Natural killer cell treated with Interleukin-12 subunit alpha and Interleukin-12 subunit beta and Interleukin-15 and Interleukin-18, amount 100 ng/mL, for 72 hours (primary cell): ENCODE results near the gene ATMIN. TPM values are rescaled to one million over a fixed set of nuclear protein-coding genes. Genes with fewer than 3 reads are reported as not detected.

Experiments
- ATAC-seq, 2 donors: fragments of 150-1000 bp; cut with Tn5 transposase in 1 of 2; sonication (Bioruptor Pico), chemical (Tn5 transposase) in 1 of 2; 2 replicates each; pipeline ENCODE4 v1.10.0; 2021
- DNase-seq: peaks from one replicate; pipeline ENCODE4 v3.0.0; 2022; ENCODE audit warnings: low spot score
- H3K27ac Mint-ChIP-seq, 2 donors: 1 replicate in 1 of 2; 2 replicates in 1 of 2; pipeline ENCODE4 v1.8.0; 2022; ENCODE audit warnings: mixed read lengths in 2 of 2, mild to moderate bottlenecking in 1 of 2, moderate library complexity in 1 of 2
- H3K27me3 Mint-ChIP-seq, 2 donors: 1 replicate in 1 of 2; 2 replicates in 1 of 2; pipeline ENCODE4 v1.8.0; 2022; ENCODE audit warnings: mixed read lengths in 2 of 2
- H3K36me3 Mint-ChIP-seq: one replicate; pipeline ENCODE4 v1.8.0; 2022; ENCODE audit warnings: mixed read lengths
- H3K4me1 Mint-ChIP-seq, 2 donors: 1 replicate in 1 of 2; 2 replicates in 1 of 2; pipeline ENCODE4 v1.8.0; 2022; ENCODE audit warnings: low read depth in 2 of 2, mixed read lengths in 2 of 2, mild to moderate bottlenecking in 1 of 2
- H3K4me3 Mint-ChIP-seq: one replicate; pipeline ENCODE4 v1.8.0; 2022; ENCODE audit warnings: mixed read lengths
- H3K9me3 Mint-ChIP-seq: 2 replicates; pipeline ENCODE4 v1.8.0; 2022; ENCODE audit warnings: mixed read lengths
- total RNA-seq, 2 donors: library from RNA; stranded (reverse); gene quantifications; one replicate each; pipeline ENCODE4 v1.2.3, GENCODE V29; 2022

Gene ATMIN
- total RNA-seq, 2 donors from 2014 or later = 24.5 to 29.1 TPM

DNA sequence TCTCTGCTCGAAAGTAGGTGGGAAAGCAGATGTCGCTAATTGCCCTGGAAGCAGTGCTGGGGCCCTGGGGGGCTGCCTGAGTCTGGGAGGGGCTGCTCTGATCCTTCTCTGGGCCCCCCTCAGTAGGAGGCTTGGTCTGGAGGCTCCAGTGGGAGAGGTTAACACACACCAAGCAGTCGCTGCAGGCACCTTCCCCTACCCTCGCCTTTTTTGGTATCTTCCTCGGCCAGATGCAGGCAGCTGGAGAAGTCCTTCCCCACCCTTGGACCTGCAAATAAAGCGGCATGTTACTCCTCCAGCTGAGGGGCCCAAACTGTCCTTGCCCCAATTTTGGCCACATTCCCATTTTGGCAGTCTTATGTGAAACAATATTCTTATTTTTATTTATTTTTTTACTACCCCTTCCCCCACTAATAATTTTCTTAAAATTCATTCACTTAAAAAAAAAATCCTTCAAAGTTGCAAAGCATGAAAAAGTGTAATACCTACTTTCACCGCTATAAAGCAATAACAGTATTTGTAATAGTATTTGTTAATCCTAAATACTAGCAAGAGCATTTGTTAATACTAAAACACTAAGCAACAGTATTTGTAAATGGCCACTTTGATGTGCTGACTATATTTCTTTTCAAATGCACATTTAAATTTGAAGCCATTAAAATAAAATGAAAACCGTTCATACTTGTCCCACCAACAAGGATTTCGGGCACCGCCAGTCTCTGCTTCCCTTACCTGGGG lies 26.4 kb downstream of the ATMIN start:
- no peaks in the 10 kb centered on the region for H3K36me3 Mint-ChIP-seq
- H3K9me3 Mint-ChIP-seq = no peaks in the 10 kb centered on the region
- H3K4me3 Mint-ChIP-seq = no peak overlapping the region

DNA sequence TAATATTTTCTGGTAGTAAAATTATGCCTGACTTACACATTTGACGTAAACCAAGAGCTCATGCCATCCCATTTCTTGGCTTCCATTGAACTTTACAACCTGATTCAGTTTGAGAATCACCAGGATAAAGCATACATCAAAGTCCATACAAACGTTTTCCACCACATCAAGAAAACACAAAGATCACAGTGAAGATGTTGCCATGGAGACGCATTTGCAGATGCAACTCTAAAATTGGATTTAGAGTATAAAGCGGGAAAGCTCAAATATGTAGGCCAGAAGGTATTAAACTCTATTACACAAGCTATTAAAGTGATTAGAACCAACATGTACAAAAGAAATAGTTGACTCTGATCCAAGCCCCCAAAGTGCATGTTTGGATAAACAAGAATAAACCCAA lies 31.0 kb downstream of the ATMIN start:
- Mint-ChIP-seq H3K4me3 (no peak overlapping the region), H3K36me3 (no peaks in the 10 kb centered on the region), H3K4me1 (no peaks in the 10 kb centered on the region), H3K9me3 (no peaks in the 10 kb centered on the region), H3K27ac (no peak overlapping the region), H3K27me3 (no peaks in the 10 kb centered on the region)
- no peak for ATAC-seq
- no peak for DNase-seq

More for the DNA sequence above, 26.4 kb downstream of the ATMIN start:
- Mint-ChIP-seq H3K27me3 (no peaks in the 10 kb centered on the region), H3K27ac (no peak overlapping the region), H3K4me1 (no peaks in the 10 kb centered on the region)
- no peak for DNase-seq
- no peak for ATAC-seq

DNA sequence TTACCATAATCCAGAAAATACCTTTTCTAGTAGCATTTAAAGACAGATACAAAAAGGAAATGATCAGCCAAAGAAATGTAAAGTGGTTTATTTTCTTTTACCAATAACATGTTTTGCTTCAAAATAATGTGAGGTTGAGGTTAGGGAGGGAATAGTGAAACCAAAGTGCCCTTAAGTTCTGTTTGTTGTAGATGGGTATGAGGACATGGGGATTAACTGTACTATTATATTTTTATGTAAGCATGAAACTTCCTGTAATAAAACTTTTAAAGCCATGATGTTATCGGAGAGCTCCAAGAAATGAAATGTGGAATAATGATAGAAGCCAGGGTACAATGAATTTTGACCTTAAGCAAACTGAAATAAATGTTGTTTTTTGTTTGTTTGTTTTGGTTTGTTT lies 31.5 kb downstream of the ATMIN start:
- no peak overlapping the region for H3K27ac Mint-ChIP-seq
- no peak overlapping the region for H3K4me3 Mint-ChIP-seq
- ATAC-seq = no peak
- no peaks in the 10 kb centered on the region for H3K36me3 Mint-ChIP-seq
- H3K9me3 Mint-ChIP-seq = no peaks in the 10 kb centered on the region
- DNase-seq = no peak
- no peaks in the 10 kb centered on the region for H3K4me1 Mint-ChIP-seq
- no peaks in the 10 kb centered on the region for H3K27me3 Mint-ChIP-seq

DNA sequence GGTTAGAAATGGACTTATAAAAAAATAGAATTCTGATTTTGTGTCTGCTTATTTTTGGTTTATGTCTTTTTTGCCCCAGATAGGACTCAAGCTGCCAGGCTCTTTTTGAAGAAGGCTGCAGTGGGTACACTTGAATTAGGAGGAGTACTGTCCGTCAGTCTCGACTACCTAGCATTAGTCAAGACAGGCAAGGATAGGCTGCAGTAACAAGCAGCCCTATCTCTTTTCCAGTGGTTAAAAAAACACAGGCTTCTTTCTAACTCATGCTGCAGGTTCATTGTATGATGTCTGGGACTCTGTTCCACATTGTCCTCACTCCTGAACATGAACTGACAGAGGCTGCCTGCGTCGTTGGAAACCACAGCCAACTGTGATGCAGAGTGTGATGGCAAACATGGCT lies 33.4 kb downstream of the ATMIN start:
- no peaks in the 10 kb centered on the region for H3K9me3 Mint-ChIP-seq
- no peaks in the 10 kb centered on the region for H3K4me1 Mint-ChIP-seq
- no peaks in the 10 kb centered on the region for H3K36me3 Mint-ChIP-seq
- no peak for DNase-seq
- H3K27me3 Mint-ChIP-seq = peaks cover 0 to 2% of the 10 kb centered on the region in 2 donors
- no peak overlapping the region for H3K27ac Mint-ChIP-seq
- no peak for ATAC-seq
- no peak overlapping the region for H3K4me3 Mint-ChIP-seq

DNA sequence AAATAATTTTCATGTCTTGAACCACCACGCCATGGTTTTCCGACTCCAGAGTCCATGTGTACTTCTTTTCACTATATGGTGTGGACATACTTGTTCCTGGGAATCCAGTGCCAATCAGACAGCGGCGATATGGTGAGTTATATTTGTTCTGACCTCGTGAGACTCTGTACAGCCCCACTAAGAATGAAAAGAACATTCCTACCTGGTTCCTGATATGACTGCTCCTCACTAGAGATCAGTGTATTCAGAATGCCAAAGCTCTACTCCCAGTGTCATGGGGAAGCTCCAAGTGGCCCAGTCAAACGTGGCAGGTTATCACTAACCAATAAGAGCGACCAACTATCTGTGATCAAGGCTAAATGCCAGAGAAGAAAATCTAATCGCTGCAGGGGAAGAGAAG lies 35.3 kb downstream of the ATMIN start:
- Mint-ChIP-seq H3K9me3 (no peaks in the 10 kb centered on the region), H3K27ac (no peak overlapping the region)
- ATAC-seq = no peak

DNA sequence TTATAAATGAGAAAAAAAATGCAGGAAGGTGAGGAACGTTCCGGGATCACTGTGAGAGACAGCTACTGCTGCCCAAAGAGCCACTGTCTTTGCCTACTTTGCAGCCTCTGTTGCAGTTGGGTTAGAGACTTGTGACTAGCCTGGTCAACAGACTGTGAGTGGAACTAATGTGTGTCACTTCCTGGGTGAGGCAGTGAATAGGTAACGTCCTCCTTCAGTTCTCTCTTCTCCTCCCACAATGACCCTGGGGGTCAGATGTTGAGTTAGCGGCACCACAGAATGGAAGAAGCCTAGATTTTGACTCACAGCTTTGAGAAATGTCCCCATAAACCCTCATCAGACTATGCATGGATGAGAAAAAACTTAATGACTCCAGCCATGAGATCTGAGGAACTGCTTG lies 36.2 kb downstream of the ATMIN start:
- H3K36me3 Mint-ChIP-seq = no peaks in the 10 kb centered on the region
- DNase-seq (no peak), ATAC-seq (no peak)
- H3K4me1 Mint-ChIP-seq = no peaks in the 10 kb centered on the region
- peaks cover 8% of the 10 kb centered on the region in 2 donors for H3K27me3 Mint-ChIP-seq
- H3K27ac Mint-ChIP-seq = no peak overlapping the region
- no peaks in the 10 kb centered on the region for H3K9me3 Mint-ChIP-seq
- H3K4me3 Mint-ChIP-seq = no peak overlapping the region

More for the DNA sequence above, 35.3 kb downstream of the ATMIN start:
- Mint-ChIP-seq H3K4me1 (no peaks in the 10 kb centered on the region), H3K4me3 (no peak overlapping the region), H3K36me3 (no peaks in the 10 kb centered on the region), H3K27me3 (peaks cover 8% of the 10 kb centered on the region in 2 donors)
- no peak for DNase-seq

DNA sequence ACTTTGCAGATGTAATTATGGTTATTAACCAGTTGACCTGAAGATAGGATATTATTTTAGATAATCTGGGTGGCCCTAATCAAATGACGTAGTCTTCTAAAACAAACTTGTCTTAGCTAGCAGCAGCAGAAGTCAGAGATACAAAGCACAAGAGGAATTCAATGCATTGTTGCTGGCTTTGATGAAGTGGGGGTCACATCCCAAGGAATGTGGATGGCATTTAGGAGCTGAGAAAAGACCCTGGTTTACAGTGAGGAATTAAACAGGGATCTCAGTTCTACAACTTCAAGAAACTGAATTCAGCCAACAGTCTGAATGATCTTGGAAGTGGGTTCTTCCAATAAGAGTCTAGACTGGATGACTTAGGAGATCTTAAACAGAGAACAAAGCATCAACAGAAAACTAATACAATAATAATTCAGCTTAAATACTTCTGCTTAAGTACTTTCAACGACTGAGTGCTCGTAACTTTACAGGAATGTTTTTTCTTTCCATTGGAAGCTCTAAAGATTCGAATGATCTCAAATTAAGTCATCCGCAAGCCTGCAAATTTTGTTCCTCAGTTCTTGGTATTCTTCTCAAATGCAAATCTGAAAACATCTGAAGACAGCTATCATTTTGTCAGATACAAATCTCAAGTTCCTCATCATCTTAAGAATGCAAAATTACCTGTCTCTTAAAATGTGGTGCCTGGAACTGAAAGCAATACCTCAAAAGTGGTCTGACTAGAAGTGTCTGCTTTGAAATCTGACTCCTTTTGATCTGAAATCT lies 38.1 kb downstream of the ATMIN start:
- H3K4me3 Mint-ChIP-seq = no peak overlapping the region

DNA sequence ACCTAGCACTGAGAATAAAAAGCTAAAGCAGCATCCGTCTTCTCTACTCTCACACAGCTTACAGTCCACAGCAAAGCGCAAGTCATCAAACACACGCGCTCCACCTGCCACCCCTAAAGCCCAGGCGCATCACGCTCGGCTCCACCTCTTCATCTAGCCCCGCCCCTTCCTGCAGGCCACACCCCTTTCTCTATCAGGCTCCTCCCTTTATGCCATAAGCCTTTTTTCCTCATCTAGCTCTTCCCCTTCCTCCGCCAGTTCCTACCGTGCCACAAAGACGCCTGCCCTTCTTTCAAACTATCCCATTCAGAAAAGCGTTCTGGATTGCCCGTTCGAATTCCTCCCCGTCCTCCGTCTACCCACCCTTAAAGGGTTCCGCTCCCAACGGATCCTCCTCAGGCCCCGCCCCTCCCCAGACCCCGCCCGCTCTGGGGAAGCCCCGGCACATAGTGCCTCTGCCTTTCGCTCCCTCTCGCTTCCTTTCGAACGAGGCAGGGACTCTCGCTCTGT lies 41.0 kb downstream of the ATMIN start:
- H3K4me3 Mint-ChIP-seq = no peak overlapping the region
- peak; percentile 92 to 94 for ATAC-seq
- no peaks in the 10 kb centered on the region for H3K36me3 Mint-ChIP-seq
- peak; percentile 82 for DNase-seq
- H3K27ac Mint-ChIP-seq = no peak overlapping the region
- peaks cover 8% of the 10 kb centered on the region in 2 donors for H3K27me3 Mint-ChIP-seq
- H3K9me3 Mint-ChIP-seq = no peaks in the 10 kb centered on the region
- peaks cover 0 to 2% of the 10 kb centered on the region in 2 donors for H3K4me1 Mint-ChIP-seq

More for the DNA sequence above, 38.1 kb downstream of the ATMIN start:
- ATAC-seq (no peak), DNase-seq (no peak)
- no peak overlapping the region for H3K27ac Mint-ChIP-seq
- H3K9me3 Mint-ChIP-seq = no peaks in the 10 kb centered on the region
- H3K27me3 Mint-ChIP-seq = peaks cover 8% of the 10 kb centered on the region in 2 donors
- H3K36me3 Mint-ChIP-seq = no peaks in the 10 kb centered on the region
- peaks cover 0 to 2% of the 10 kb centered on the region in 2 donors for H3K4me1 Mint-ChIP-seq

DNA sequence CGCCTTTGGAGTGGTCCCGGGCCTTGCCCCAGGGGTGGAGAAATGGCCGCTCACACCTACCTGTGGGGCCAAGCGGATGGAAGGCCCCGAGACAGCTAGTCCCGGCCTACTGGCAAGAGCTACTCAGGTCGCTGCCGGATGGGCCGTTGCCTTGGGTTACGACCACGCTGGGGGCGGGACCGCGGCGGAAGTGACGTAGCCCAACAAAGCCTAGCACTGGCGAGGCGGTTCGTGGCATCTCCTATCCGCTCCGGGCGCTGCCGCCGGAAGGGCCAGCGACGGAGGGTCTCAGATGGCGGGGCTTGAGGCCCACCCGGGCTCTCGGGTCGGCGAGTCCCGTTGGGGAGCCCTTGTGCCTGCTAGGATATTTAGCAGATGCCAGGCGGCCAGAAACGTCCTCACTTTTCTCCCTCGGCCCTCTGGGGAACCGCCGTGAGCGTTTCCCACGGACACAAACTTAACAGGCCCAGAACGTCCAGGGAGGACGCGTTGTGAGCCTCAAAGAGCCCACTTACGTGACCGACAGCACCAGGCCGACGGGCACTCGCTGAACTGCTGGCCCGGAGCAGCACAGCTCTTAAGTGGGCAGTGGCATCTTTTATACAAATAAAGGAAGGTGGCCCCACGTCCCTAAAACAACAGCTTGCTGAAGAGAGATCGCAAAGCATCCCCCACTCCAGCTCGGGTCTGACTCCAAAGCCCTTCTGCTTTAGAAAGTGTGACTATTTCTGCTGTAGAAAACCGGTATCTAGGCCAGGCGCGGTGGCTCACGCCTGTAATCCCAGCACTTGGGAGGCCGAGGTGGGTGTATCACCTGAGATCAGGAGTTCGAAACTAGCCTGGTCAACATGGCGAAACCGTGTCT lies 41.7 kb downstream of the ATMIN start, which contains the start of gene C16orf46:
C16orf46 (minus strand) TSS at position 163 of the 865 bp plus-strand sequence. CDS start 13,283 bp downstream, outside the sequence.
- ATAC-seq (peak; percentile 96 to 97), DNase-seq (peak; percentile 97)
- Mint-ChIP-seq H3K9me3 (no peaks in the 10 kb centered on the region), H3K4me1 (peaks cover 0 to 2% of the 10 kb centered on the region in 2 donors), H3K4me3 (peak within 1 kb of the TSS; percentile 44), H3K27me3 (peaks cover 8% of the 10 kb centered on the region in 2 donors), H3K36me3 (no peaks in the 10 kb centered on the region), H3K27ac (no peak within 1 kb of the TSS)

DNA sequence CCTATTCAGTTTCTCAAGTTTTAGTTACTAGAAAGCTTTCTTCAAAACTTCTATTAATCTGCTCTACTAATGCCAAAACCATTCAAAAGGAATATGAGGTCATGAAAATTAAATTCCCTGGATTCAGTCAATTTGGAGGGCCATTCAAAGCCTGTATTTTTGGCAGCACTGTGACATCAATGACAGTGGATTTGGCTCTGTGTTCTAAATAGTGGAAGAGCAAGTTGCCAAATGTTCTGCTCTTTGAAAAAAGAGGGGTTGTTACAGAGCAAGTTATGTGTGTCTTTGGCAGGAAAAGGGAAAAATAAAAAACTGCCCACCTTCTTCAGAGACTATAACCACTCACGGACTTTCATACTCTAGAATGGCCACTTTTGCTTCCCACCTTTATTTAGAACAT lies 44.6 kb downstream of the ATMIN start:
- Mint-ChIP-seq H3K4me3 (no peak overlapping the region), H3K4me1 (peaks cover 0 to 2% of the 10 kb centered on the region in 2 donors), H3K36me3 (no peaks in the 10 kb centered on the region), H3K27ac (no peak overlapping the region), H3K9me3 (no peaks in the 10 kb centered on the region), H3K27me3 (peaks cover 0 to under 1% of the 10 kb centered on the region in 2 donors)
- DNase-seq (no peak), ATAC-seq (no peak)

DNA sequence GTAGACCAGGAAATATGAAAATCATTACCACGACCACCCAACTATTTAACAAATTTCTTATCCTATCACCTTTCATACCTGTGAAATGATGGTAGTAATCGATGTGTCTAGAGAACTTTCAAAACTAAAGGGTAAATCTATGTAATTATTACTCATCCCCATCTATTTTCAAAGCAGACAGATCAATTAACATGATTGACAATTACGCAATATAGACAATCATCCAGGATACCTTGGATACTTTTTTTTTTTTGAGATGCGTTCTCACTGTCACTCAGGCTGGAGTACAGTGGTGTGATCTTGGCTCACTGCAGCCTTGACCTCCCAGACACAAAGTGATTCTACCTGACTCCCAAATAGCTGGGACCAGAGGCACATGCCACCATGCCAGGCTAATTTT lies 45.4 kb downstream of the ATMIN start:
- no peak for ATAC-seq

DNA sequence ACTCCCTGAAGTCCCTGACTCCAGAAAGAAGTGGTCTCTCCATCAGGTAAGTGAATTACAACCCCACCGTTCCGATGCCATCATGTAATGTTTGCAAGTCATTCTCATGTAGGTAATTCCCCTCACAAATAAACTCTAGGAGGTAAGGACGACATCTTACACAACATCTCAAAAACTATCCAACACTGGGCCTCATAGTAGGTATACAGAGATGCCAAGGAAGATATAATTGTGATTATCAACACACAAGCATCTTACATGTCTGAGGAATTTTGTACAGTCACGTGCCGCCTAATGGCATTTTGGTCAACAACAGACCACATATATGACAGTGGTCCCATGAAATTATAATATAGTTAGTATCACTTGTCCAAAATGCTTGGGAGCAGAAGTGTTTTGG lies 53.2 kb downstream of the ATMIN start:
- no peak overlapping the region for H3K27ac Mint-ChIP-seq
- H3K4me1 Mint-ChIP-seq = no peaks in the 10 kb centered on the region

More for the DNA sequence above, 45.4 kb downstream of the ATMIN start:
- H3K9me3 Mint-ChIP-seq = no peaks in the 10 kb centered on the region
- H3K4me3 Mint-ChIP-seq = no peak overlapping the region
- H3K27me3 Mint-ChIP-seq = no peaks in the 10 kb centered on the region
- peaks cover 0 to 2% of the 10 kb centered on the region in 2 donors for H3K4me1 Mint-ChIP-seq
- H3K36me3 Mint-ChIP-seq = no peaks in the 10 kb centered on the region
- no peak for DNase-seq
- no peak overlapping the region for H3K27ac Mint-ChIP-seq

DNA sequence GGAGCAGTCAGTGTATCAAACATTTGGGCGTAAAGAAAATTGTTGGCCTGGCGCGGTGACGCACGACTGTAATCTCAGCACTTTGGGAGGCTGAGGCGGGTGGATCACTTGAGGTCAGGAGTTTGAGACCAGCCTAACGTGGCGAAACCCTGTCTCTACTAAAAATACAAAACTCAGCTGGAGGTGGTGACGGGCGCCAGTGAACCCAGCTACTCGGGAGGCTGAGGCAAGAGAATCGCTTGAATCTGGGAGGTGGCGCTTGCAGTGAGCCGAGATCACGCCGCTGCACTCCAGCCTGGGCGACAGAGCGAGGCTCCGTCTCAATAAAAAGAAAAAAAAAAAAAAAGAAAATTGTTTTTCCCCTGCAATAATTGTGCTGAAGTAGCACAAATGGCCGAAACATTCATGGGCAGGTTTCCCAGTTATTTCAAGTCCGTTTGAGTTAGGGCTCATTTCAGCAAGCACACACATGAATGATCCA lies 59.2 kb downstream of the ATMIN start:
- Mint-ChIP-seq H3K36me3 (no peaks in the 10 kb centered on the region), H3K27me3 (no peaks in the 10 kb centered on the region), H3K4me1 (peaks cover 4 to 6% of the 10 kb centered on the region in 2 donors), H3K9me3 (peaks cover 4% of the 10 kb centered on the region), H3K27ac (no peak overlapping the region), H3K4me3 (peak overlapping the region; percentile 81)
- ATAC-seq (no peak), DNase-seq (no peak)

More for the DNA sequence above, 53.2 kb downstream of the ATMIN start:
- Mint-ChIP-seq H3K36me3 (no peaks in the 10 kb centered on the region), H3K4me3 (no peak overlapping the region), H3K27me3 (no peaks in the 10 kb centered on the region), H3K9me3 (no peaks in the 10 kb centered on the region)
- no peak for DNase-seq
- no peak for ATAC-seq
